TTC549 (cell line): ENCODE data around the gene GLP2R.
"Not testable (repeated sequence)": the region's sequence is repeated elsewhere in the genome, so short reads cannot be mapped to it uniquely, and the experiment has no call there.

Experiments used
- FAIRE-seq: peaks from 2 replicates; lab custom pipeline; 2012; peaks lifted over from hg19 to GRCh38; lab: Jason Lieb, UNC

GLP2R gene

GRCh38 chr17:9825641-9826150, at the start of gene GLP2R:
GLP2R (plus strand) TSS chr17:9825924; CDS start chr17:9826064, 140 bp downstream.
- FAIRE-seq = no peak

DNA sequence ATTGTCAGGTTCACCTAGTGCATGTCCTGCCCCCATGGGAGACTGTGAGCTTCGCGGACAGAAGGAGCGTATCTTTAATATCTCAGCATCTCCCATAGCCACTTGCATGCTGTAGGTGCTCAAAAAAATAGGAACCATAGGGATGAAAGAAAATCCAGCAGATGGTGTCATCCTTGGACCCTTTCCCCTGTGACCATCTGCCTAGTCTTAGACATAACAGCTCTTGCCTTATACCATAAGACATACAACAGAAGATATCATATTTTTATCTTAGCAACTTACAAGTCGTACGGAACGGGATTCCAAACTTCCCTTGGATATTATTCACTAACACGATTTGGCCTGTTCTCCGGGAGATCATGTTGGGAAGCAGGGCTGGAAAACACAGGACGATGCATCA, 48.8 kb upstream of the GLP2R start:
- no peak for FAIRE-seq

DNA sequence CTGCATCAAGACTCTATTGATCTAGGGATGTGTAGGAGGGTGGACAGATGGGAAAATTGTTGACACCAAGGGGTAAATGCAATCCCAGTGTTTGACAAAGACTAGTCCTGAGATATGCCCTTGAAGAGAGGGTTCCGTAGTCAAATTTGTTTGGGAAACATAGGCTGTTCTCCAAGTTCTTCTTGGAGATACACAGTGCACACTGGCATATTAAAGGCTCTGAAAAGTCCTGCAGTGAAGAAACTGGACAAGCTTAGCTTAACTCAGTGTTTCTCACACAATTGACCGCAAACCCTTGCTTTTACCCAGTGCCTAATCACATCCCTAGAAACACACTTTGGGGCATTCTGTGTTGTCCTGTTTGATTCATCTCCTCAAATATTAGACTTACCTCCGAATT, 45.2 kb upstream of the GLP2R start:
- no peak for FAIRE-seq

DNA sequence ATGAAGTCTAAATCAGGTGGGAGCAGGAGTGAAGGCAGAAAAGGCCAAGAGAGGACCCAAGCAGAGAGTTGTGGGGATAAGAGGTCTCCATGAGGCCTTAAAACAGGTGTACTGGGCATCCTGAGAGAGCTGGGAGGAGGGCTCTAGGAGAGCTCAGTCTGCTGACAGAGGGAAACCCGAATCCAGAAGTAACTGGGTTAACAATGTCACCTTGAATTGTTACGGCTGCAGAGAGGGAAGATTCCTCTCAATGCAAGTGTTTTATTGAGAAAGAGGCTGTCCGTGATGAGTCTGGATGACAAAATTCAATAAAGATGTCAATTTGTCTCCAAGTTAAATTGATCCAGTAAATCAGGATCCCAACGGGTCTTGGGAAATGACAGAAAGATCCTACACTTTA, 42.7 kb upstream of the GLP2R start:
- no peak for FAIRE-seq

DNA sequence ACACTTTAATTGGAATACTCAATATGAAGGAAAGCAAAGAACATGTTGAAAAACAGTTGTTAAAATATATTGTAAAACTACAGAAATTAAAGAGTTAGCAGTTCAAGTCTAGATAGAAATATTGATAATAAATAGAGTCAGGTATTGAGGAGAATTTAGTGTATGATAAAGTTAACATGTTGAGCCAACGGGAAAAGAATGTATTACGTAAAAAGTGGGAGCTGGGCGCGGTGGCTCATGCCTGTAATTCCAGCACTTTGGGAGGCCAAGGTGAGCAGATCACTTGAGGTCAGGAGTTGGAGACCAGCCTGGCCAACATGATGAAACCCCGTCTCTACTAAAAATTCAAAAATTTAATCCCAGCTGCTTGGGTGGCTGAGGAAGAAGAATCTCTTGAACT, 42.3 kb upstream of the GLP2R start:
- not testable (repeated sequence) for FAIRE-seq

- no peak for FAIRE-seq
Observed at GRCh38 chr17:9784544-9784943, 41.2 kb upstream of the GLP2R start.

DNA sequence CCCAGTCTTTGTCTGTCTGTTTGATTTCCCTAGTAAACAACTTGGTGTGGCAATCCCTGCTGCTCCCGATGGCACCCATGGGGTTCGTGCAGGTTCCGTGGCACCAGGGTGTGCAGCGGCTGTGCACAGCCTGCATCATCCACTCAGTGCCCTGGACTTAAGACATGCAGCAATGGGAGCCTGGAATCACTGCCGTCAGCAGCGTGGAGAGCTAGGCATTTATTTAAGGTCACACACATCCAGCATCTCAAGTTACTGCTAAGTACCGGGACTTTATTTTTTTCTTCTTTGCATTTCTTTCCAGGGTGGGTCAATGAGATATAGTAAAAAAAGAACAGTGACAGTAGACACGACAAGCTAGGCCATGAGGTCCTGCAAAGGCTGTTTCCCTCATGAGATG, 37.1 kb upstream of the GLP2R start:
- FAIRE-seq = no peak

DNA sequence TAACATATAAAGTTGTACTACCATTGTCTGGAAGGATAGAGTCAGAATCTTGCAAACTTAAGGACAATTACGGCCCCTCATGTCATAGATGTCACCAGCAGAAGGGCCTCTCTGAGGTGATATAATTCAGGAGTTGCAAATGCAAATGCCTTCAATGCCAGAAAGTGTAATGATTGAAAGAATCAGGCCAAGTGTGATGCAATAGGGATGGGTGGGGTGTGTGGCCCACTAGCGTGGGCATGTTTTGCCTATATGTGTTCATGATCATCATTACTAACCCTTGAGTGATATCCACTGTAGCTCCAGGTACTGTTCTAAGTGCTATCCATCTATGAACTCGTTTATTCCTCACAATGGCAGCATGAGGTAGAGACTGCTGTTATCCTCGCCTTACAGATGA, 35.4 kb upstream of the GLP2R start:
- FAIRE-seq = no peak

DNA sequence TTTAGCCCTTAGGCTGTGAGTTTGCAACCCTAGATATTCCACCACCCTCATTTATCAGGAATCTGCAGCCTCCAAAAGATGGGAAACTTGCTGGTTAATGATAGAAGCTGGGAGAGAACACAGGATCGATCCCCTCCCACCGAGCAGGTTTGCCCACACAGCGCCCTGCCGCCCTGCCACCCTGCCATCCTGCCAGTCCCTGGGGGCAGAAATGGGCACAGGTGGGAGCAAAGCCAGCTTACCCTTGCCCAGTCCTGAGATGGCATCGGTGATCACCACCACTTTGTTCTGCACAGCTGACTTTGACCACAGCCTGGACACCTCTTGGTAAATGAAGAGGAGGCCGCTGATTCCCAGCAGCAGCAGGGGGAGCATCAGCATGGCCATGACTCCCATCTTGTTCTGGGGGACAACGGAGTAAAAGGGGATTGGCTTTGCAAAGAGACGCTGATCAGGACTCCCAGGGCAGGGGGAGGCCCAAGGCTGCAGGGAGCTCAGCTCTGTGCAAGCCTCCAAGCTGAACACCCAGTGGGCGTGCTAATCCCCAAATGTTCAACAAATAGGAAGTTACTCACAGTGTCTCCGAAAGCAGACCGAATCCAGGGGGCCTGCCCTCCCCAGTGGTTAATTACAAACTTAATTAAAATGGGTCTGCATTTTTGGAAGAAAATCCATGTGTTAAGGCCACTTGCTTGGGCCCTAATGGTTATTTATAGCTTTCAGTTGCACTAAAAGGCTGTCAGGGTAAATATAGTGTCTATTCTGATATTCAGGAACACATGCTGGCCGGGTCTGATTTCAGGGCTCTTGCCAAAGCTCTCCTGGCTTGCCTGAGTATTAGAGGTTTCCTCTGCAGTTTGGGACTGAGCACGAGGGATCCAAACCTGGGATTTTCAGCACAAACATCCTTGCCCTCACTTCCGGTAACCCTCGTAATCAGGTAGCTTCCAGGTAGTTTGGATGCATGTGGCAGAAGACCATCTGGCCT, 34.5 kb upstream of the GLP2R start, which contains the start of gene DHRS7C:
TSS of gene DHRS7C (minus strand) at position 704 of the 988 bp plus-strand sequence. CDS start at position 396, 308 bp downstream.
- no peak for FAIRE-seq

DNA sequence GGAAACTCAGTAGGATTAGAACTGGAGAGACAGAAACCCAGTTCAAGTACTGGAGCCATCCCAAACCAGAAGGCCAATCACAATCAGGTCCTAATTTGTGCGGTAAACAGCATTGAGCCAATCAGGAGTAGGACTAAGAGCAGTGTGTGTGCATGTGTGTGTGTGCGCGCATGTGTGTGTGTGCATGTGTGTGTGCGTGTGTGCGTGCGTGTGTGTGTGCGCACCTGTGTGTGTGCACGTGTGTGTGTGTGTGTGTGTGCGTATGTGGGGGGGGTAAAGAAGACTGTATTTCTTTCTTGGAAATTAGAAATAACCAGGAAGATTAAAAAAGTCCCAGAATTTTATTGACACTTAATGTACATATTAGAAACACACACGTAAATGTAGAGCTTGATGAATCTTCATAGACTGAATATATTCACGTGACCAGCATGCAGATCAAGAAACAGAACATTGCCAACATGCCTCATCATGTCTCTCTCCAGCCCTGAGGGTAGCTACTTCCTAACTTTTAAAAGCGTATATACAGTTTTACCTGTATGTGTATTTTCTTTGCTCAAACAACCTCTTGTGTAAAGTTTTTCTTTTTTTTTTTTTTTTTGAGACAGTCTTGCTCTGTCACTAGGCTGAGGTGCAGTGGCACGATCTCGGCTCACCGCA, 33.4 kb upstream of the GLP2R start:
- FAIRE-seq = no peak

- no peak for FAIRE-seq
Observed at GRCh38 chr17:9798008-9798407, 27.7 kb upstream of the GLP2R start.

GRCh38 chr17:9798724-9799123, 27.0 kb upstream of the GLP2R start:
- FAIRE-seq = no peak

DNA sequence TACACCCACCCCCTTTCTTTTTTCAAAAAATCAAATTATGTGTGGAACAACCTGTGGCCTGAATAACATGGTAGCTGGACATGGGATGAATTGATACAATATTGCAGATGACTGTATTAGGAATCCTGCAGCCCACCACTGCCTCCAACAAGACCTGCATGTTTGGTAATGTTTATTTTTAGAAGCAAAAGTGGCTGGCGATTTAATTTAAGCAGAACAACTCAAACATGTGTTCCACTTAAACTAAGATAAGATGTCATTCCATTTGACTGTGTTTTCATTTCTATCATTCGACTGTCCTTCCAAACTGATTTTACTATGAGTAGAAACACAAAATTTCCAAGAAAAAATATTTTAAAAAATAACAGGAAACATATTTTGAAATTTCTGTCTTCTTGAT, 24.2 kb upstream of the GLP2R start:
- no peak for FAIRE-seq

- no peak for FAIRE-seq
Observed at GRCh38 chr17:9802294-9802693, 23.4 kb upstream of the GLP2R start.

DNA sequence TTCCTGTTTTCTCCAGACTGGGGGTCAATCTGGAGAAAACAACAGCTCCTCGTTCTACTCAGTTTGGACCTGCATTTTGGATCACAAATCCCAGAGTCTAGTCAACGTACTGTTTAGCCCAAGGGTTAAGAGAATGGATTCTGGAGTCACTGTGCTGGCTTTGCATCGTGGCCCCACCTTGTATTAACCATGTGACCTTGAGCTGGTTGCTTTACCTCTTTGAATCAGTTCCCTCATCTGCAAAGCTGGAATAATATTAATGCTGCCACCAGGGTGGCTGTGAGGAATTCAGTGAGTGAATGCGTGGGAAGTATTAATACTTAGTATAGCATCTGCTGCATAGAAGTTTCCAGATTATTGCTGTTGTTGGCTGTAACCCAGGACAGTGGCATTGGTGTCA, 23.0 kb upstream of the GLP2R start:
- no peak for FAIRE-seq

DNA sequence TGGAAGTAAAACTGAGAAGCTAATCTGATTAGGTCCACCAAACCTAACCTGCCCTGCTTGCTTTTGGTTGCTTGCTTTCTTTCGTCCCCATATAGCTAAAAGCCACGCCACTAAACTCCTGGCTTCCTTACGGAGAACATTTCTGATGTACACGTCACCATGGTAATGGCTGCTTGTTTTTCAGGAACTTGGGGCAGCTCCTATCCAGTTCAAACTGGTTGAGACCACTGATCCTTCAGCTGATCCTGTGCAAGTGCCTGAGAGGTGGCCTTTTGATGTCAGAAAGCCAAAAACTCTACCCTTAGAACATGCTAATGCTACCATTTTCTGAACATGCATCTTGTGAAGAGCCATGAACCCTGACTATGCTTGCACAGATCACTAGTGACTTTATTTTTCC, 20.0 kb upstream of the GLP2R start:
- FAIRE-seq = no peak

- no peak for FAIRE-seq
Observed at GRCh38 chr17:9806699-9807098, 19.0 kb upstream of the GLP2R start.

DNA sequence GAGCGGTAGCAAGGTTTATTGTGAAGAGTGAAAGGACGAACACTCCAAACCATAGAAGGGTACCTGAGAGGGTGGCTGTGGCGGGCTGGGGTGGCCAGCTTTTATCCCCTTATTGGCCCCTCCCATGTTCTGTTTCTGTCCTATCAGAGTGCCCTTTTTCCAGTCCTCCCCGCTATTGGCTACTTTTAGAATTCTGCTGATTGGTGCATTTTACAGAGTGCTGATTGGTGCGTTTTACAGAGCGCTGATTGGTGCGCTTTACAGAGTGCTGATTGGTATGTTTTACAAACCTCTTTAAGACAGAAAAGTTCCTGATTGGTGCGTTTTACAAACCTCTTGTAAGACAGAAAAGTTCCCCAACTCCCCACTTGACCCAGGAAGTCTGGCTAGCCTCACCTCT, 16.3 kb upstream of the GLP2R start:
- no peak for FAIRE-seq

GRCh38 chr17:9810100-9810949, 15.4 kb upstream of the GLP2R start:
- no peak for FAIRE-seq

- no peak for FAIRE-seq
Observed at GRCh38 chr17:9811086-9811485, 14.6 kb upstream of the GLP2R start.

DNA sequence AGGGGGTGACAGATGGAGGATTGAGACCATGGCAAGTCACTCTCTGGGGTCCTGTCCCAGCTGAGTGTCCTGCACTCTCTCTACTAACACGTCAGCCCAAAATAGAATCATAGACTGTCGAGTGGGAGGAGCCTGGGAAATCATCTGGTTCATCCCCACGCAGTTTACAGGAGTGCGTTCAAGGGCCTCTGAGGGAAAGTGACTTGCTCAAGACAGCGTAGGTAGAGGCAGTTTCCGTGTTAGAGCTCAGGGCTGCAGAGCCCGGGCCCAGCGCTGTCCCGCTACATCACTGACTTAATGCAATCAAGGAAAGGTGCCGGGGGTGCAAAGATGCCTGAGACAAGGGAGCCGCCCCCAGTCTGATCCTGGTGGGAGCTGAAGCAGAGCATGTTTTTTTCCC, 14.2 kb upstream of the GLP2R start:
- no peak for FAIRE-seq

GRCh38 chr17:9813166-9813565, 12.6 kb upstream of the GLP2R start:
- no peak for FAIRE-seq
